Mesendoderm (in vitro differentiated cells): Measurements from ENCODE around the gene PUS1.
"Not testable (repeated sequence)": the region's sequence is repeated elsewhere in the genome, so short reads cannot be mapped to it uniquely, and the experiment has no call there.

Experiments
- DNase-seq: peaks from one replicate; pipeline ENCODE4 v3.0.0; 2013
- H2AK5ac ChIP-seq: 2 replicates; pipeline ENCODE4 v1.6.1; 2013; ENCODE audit warnings: low read length, inconsistent platforms
- H2BK120ac ChIP-seq: 2 replicates; pipeline ENCODE4 v1.6.1; 2013; ENCODE audit warnings: low read depth, mild to moderate bottlenecking, low read length, moderate library complexity, mixed read lengths
- H2BK15ac ChIP-seq: replicated peaks from 2 replicates; pipeline ENCODE4 v1.6.1; 2013; ENCODE audit warnings: low read depth, mild to moderate bottlenecking, moderate library complexity
- H2BK5ac ChIP-seq: 2 replicates; pipeline ENCODE4 v1.6.1; 2013; ENCODE audit warnings: low read length, inconsistent platforms
- H3K18ac ChIP-seq: 2 replicates; pipeline ENCODE4 v1.6.1; 2013; ENCODE audit warnings: mild to moderate bottlenecking, low read length, mixed read lengths
- H3K23ac ChIP-seq: one replicate; pipeline ENCODE4 v1.6.1; 2013; ENCODE audit warnings: low read length
- H3K27ac ChIP-seq: 2 replicates; pipeline ENCODE4 v1.5.1; 2013; ENCODE audit warnings: low read depth, mild to moderate bottlenecking, inconsistent platforms, low read length, moderate library complexity
- H3K27me3 ChIP-seq: 2 replicates; pipeline ENCODE4 v1.6.1; 2013; ENCODE audit warnings: low read length, control low read depth, mild to moderate bottlenecking, inconsistent platforms; ENCODE audit not compliant: insufficient read depth, poor library complexity
- H3K36me3 ChIP-seq: 2 replicates; pipeline ENCODE4 v1.6.1; 2013; ENCODE audit warnings: low read length, inconsistent platforms; ENCODE audit not compliant: control insufficient read depth, insufficient read depth
- H3K4ac ChIP-seq: one replicate; pipeline ENCODE4 v1.6.1; 2013; ENCODE audit warnings: low read depth, mild to moderate bottlenecking, low read length, moderate library complexity
- H3K4me1 ChIP-seq: 2 replicates; pipeline ENCODE4 v1.6.1; 2013; ENCODE audit warnings: low read depth, low read length, inconsistent platforms; ENCODE audit not compliant: control insufficient read depth
- H3K4me2 ChIP-seq: 2 replicates; pipeline ENCODE4 v1.6.1; 2013; ENCODE audit warnings: low read length
- H3K4me3 ChIP-seq: 2 replicates; pipeline ENCODE4 v1.5.1; 2013; ENCODE audit warnings: mild to moderate bottlenecking, low read length
- H3K56ac ChIP-seq: one replicate; pipeline ENCODE4 v1.6.1; 2013; ENCODE audit warnings: low read length
- H3K79me1 ChIP-seq: 2 replicates; pipeline ENCODE4 v1.6.1; 2013; ENCODE audit warnings: low read length, inconsistent platforms
- H3K79me2 ChIP-seq: 2 replicates; pipeline ENCODE4 v1.6.1; 2013; ENCODE audit warnings: mild to moderate bottlenecking, low read length; ENCODE audit not compliant: control insufficient read depth, insufficient read depth
- H3K9ac ChIP-seq: 2 replicates; pipeline ENCODE4 v1.6.1; 2013; ENCODE audit warnings: low read length, inconsistent platforms
- H4K5ac ChIP-seq: one replicate; pipeline ENCODE4 v1.6.1; 2013; ENCODE audit warnings: low read length
- H4K8ac ChIP-seq: one replicate; pipeline ENCODE4 v1.6.1; 2013; ENCODE audit warnings: low read depth, mild to moderate bottlenecking, control low read depth, low read length, moderate library complexity
- WGBS: extraction: QIAGEN DNeasy Blood & Tissue Kit; methylation state at CpG from one replicate; pipeline ENCODE4 v1.1.7; 2013; ENCODE audit warnings: low lambda C conversion rate, missing lambda C conversion rate; ENCODE audit not compliant: insufficient coverage; ENCODE audit errors: extremely low coverage; 5-methylcytosine and 5-hydroxymethylcytosine counted together

PUS1 gene

GRCh38 chr12:131948166-131948712, 19.2 kb downstream of the PUS1 start:
- WGBS: no CpG with 5 or more reads among the region's 1 CpG
- H3K27ac ChIP-seq: no peak overlapping the region
- no peak overlapping the region for H3K9ac ChIP-seq
- no peak overlapping the region for H3K4me2 ChIP-seq
- no peak overlapping the region for H2AK5ac ChIP-seq
- H3K36me3 ChIP-seq: peaks cover 11% of the 10 kb centered on the region
- H3K4ac ChIP-seq: no peak overlapping the region
- no peaks in the 10 kb centered on the region for H3K27me3 ChIP-seq
- H2BK15ac ChIP-seq: no peak overlapping the region
- H3K4me1 ChIP-seq: no peaks in the 10 kb centered on the region
- no peak overlapping the region for H3K18ac ChIP-seq
- DNase-seq: no peak
- H4K8ac ChIP-seq: no peak overlapping the region
- H2BK120ac ChIP-seq: no peak overlapping the region
- H3K23ac ChIP-seq: no peak overlapping the region
- H2BK5ac ChIP-seq: no peak overlapping the region
- H3K56ac ChIP-seq: no peak overlapping the region
- peaks cover 19% of the 10 kb centered on the region for H3K79me2 ChIP-seq
- peaks cover 10% of the 10 kb centered on the region for H3K79me1 ChIP-seq
- no peak overlapping the region for H4K5ac ChIP-seq
- no peak overlapping the region for H3K4me3 ChIP-seq

- peaks cover 11% of the 10 kb centered on the region for H3K79me1 ChIP-seq
- H2AK5ac ChIP-seq, H3K23ac ChIP-seq, H3K4me1 ChIP-seq, H3K27me3 ChIP-seq, H2BK15ac ChIP-seq, DNase-seq, H2BK5ac ChIP-seq, H4K8ac ChIP-seq, H3K27ac ChIP-seq, H2BK120ac ChIP-seq, H3K4me3 ChIP-seq, H3K36me3 ChIP-seq, H4K5ac ChIP-seq, H3K4me2 ChIP-seq, H3K9ac ChIP-seq, H3K18ac ChIP-seq, H3K4ac ChIP-seq: not testable (repeated sequence)
- H3K56ac ChIP-seq: peak overlapping the region; percentile 86
- WGBS: no CpG with 5 or more reads among the region's 23 CpGs
- peaks cover 22% of the 10 kb centered on the region for H3K79me2 ChIP-seq
Observed at GRCh38 chr12:131948713-131949430, 19.8 kb downstream of the PUS1 start.

GRCh38 chr12:131949431-131950181, 20.5 kb downstream of the PUS1 start, which contains the start of gene EP400:
Gene EP400, plus strand, starts transcription at chr12:131949942. Its CDS starts 10,678 bp downstream, at chr12:131960620.
- peak within 1 kb of the TSS; percentile 67 for H3K4me2 ChIP-seq
- peak within 1 kb of the TSS; percentile 85 for H3K27ac ChIP-seq
- no peak within 1 kb of the TSS for H2BK120ac ChIP-seq
- H3K36me3 ChIP-seq: peaks cover 5% of the 10 kb centered on the region
- peak within 1 kb of the TSS; percentile 89 for H3K4me3 ChIP-seq
- no peak within 1 kb of the TSS for H2AK5ac ChIP-seq
- peak within 1 kb of the TSS; percentile 94 for H3K9ac ChIP-seq
- no peaks in the 10 kb centered on the region for H3K4me1 ChIP-seq
- no peak within 1 kb of the TSS for H4K5ac ChIP-seq
- peak within 1 kb of the TSS; percentile 98 for H3K56ac ChIP-seq
- peak; percentile 96 for DNase-seq
- H3K18ac ChIP-seq: peak within 1 kb of the TSS; percentile 95
- peaks cover 11% of the 10 kb centered on the region for H3K79me1 ChIP-seq
- peaks cover 23% of the 10 kb centered on the region for H3K79me2 ChIP-seq
- no peak within 1 kb of the TSS for H2BK15ac ChIP-seq
- WGBS: no CpG with 5 or more reads among the region's 97 CpGs
- H3K23ac ChIP-seq: peak within 1 kb of the TSS; percentile 99
- no peaks in the 10 kb centered on the region for H3K27me3 ChIP-seq
- peak within 1 kb of the TSS; percentile 90 for H3K4ac ChIP-seq
- H4K8ac ChIP-seq: no peak within 1 kb of the TSS
- H2BK5ac ChIP-seq: no peak within 1 kb of the TSS

- peak overlapping the region; percentile 99 for H3K23ac ChIP-seq
- H2BK15ac ChIP-seq: no peak overlapping the region
- peaks cover 27% of the 10 kb centered on the region for H3K79me2 ChIP-seq
- peak overlapping the region; percentile 89 for H3K4me3 ChIP-seq
- no CpG with 5 or more reads among the region's 79 CpGs for WGBS
- no peaks in the 10 kb centered on the region for H3K36me3 ChIP-seq
- H3K27me3 ChIP-seq: no peaks in the 10 kb centered on the region
- H3K79me1 ChIP-seq: peaks cover 11% of the 10 kb centered on the region
- DNase-seq: peak; percentile 18
- H3K18ac ChIP-seq: peak overlapping the region; percentile 95
- peak overlapping the region; percentile 94 for H3K9ac ChIP-seq
- H3K4me1 ChIP-seq: no peaks in the 10 kb centered on the region
- peak overlapping the region; percentile 98 for H3K56ac ChIP-seq
- H3K4ac ChIP-seq: peak overlapping the region; percentile 90
- peak overlapping the region; percentile 67 for H3K4me2 ChIP-seq
- peak overlapping the region; percentile 85 for H3K27ac ChIP-seq
- H2AK5ac ChIP-seq: no peak overlapping the region
- H4K5ac ChIP-seq: no peak overlapping the region
- H2BK120ac ChIP-seq: no peak overlapping the region
- no peak overlapping the region for H2BK5ac ChIP-seq
- no peak overlapping the region for H4K8ac ChIP-seq
Observed at GRCh38 chr12:131950182-131950913, 21.3 kb downstream of the PUS1 start.

- WGBS: no CpG with 5 or more reads among the region's 9 CpGs
- not testable (repeated sequence) for H3K4me3 ChIP-seq, H3K4me2 ChIP-seq, DNase-seq, H2AK5ac ChIP-seq, H4K5ac ChIP-seq, H2BK15ac ChIP-seq, H3K9ac ChIP-seq, H3K36me3 ChIP-seq, H3K27me3 ChIP-seq, H3K18ac ChIP-seq, H3K27ac ChIP-seq, H4K8ac ChIP-seq, H3K23ac ChIP-seq, H3K4me1 ChIP-seq, H2BK5ac ChIP-seq, H2BK120ac ChIP-seq, H3K56ac ChIP-seq, H3K4ac ChIP-seq
- H3K79me1 ChIP-seq: peaks cover 19% of the 10 kb centered on the region
- peaks cover 43% of the 10 kb centered on the region for H3K79me2 ChIP-seq
Observed at GRCh38 chr12:131953810-131954209, 24.7 kb downstream of the PUS1 start.
